Esophagus (tissue), 2 donors: ENCODE data around the gene RRP12. TPM values are rescaled to one million over a fixed set of nuclear protein-coding genes. Genes with fewer than 3 reads are reported as not detected.

Experiments
- H3K27ac ChIP-seq, 2 donors: one replicate each; pipeline ENCODE4 v1.5.1; 2013; ENCODE audit warnings: low read depth in 2 of 2, mild to moderate bottlenecking in 2 of 2, inconsistent platforms in 1 of 2, low read length in 1 of 2, moderate library complexity in 1 of 2
- H3K27me3 ChIP-seq, 2 donors: one replicate each; pipeline ENCODE4 v1.6.1; 2013; ENCODE audit warnings: low read length in 2 of 2, control low read depth in 1 of 2, mild to moderate bottlenecking in 1 of 2; ENCODE audit not compliant: insufficient read depth in 2 of 2, control insufficient read depth in 1 of 2
- H3K36me3 ChIP-seq, 2 donors: one replicate each; pipeline ENCODE4 v1.6.1; 2013; ENCODE audit warnings: low read length in 1 of 2; ENCODE audit not compliant: control insufficient read depth in 2 of 2, insufficient read depth in 2 of 2
- H3K4me1 ChIP-seq, 2 donors: one replicate each; pipeline ENCODE4 v1.6.1; 2013; ENCODE audit warnings: low read length in 1 of 2; ENCODE audit not compliant: control insufficient read depth in 2 of 2, insufficient read depth in 2 of 2
- H3K4me3 ChIP-seq, 2 donors: one replicate each; pipeline ENCODE4 v1.5.1; 2013; ENCODE audit warnings: low read length in 2 of 2, mild to moderate bottlenecking in 2 of 2, low read depth in 1 of 2, moderate library complexity in 1 of 2
- H3K9me3 ChIP-seq, 2 donors: one replicate each; pipeline ENCODE4 v1.6.1; 2013; ENCODE audit warnings: mild to moderate bottlenecking in 2 of 2, low read depth in 1 of 2, low read length in 1 of 2, moderate library complexity in 1 of 2; ENCODE audit not compliant: control insufficient read depth in 2 of 2, insufficient read depth in 1 of 2
- WGBS, 2 donors: extraction: QIAGEN DNeasy Blood & Tissue Kit; methylation state at CpG; one replicate each; pipeline ENCODE4 v1.1.7; 2013; 5-methylcytosine and 5-hydroxymethylcytosine counted together
- polyA plus RNA-seq, 2 donors: library from polyadenylated mRNA; stranded (reverse); fragments of 200-250 nt; gene quantifications; one replicate each; pipeline ENCODE4 v1.2.3, GENCODE V29; 2013
- donor health status: healthy with polysubstance abuse.
- donor health status: Bipolar disorder and iron deficiency.

The RRP12 gene
- polyA plus RNA-seq, 2 donors, result 11.8 to 13.7 TPM

GRCh38 chr10:97334370-97335175 is 66.6 kb downstream of the RRP12 start, which contains the start of gene FRAT2:
FRAT2 (minus strand) TSS chr10:97334729; CDS start chr10:97334572, 157 bp downstream.
- Histone ChIP-seq H3K27ac (peak within 1 kb of the TSS; percentile 90 to 97), H3K9me3 (no peaks in the 10 kb centered on the region), H3K4me1 (peaks cover 3 to 4% of the 10 kb centered on the region in 2 donors), H3K4me3 (peak within 1 kb of the TSS; percentile 82 to 86), H3K27me3 (no peaks in the 10 kb centered on the region), H3K36me3 (no peaks in the 10 kb centered on the region)
- WGBS, 2 donors, result 0% methylated on average over 87 to 103 of the region's 103 CpGs

- Histone ChIP-seq H3K36me3 (peaks cover 0 to 4% of the 10 kb centered on the region in 2 donors), H3K9me3 (no peaks in the 10 kb centered on the region), H3K4me1 (peaks cover 3 to 4% of the 10 kb centered on the region in 2 donors), H3K27ac (peak overlapping the region; percentile 90 to 97), H3K4me3 (peak overlapping the region; percentile 82 to 86), H3K27me3 (no peaks in the 10 kb centered on the region)
- WGBS, 2 donors, result 0 to 1% methylated on average over 66 to 89 of the region's 89 CpGs
Measured at GRCh38 chr10:97333601-97334369, 67.4 kb downstream of the RRP12 start.

- 3 to 4% methylated on average over 7 of the region's 7 CpGs for WGBS, 2 donors
- Histone ChIP-seq H3K27ac (peak overlapping the region; percentile 90 to 97), H3K4me1 (peaks cover 3 to 4% of the 10 kb centered on the region in 2 donors), H3K36me3 (peaks cover 0 to 4% of the 10 kb centered on the region in 2 donors), H3K9me3 (no peaks in the 10 kb centered on the region), H3K4me3 (peak overlapping the region; percentile 82 to 86), H3K27me3 (no peaks in the 10 kb centered on the region)
Measured at GRCh38 chr10:97333351-97333600, 67.9 kb downstream of the RRP12 start.

- peaks cover 3 to 4% of the 10 kb centered on the region in 2 donors for H3K4me1 ChIP-seq
- H3K36me3 ChIP-seq, result peaks cover 0 to 4% of the 10 kb centered on the region in 2 donors
- H3K27me3 ChIP-seq, result no peaks in the 10 kb centered on the region
- H3K4me3 ChIP-seq, result peak overlapping the region; percentile 82 to 86
- H3K27ac ChIP-seq, result peak overlapping the region; percentile 90 to 97
- 13 to 18% methylated on average over 18 of the region's 18 CpGs for WGBS, 2 donors
- no peaks in the 10 kb centered on the region for H3K9me3 ChIP-seq
Measured at GRCh38 chr10:97332591-97333350, 68.4 kb downstream of the RRP12 start.

- no peak overlapping the region for H3K27ac ChIP-seq
- H3K4me3 ChIP-seq, result no peak overlapping the region
- WGBS, 2 donors, result 60 to 70% methylated on average over 6 of the region's 6 CpGs
- peaks cover 0 to 4% of the 10 kb centered on the region in 2 donors for H3K36me3 ChIP-seq
- H3K27me3 ChIP-seq, result no peaks in the 10 kb centered on the region
- no peaks in the 10 kb centered on the region for H3K9me3 ChIP-seq
- peaks cover 3 to 4% of the 10 kb centered on the region in 2 donors for H3K4me1 ChIP-seq
Measured at GRCh38 chr10:97331153-97331703, 69.9 kb downstream of the RRP12 start.

- Histone ChIP-seq H3K27ac (no peak overlapping the region), H3K4me1 (peaks cover 3 to 4% of the 10 kb centered on the region in 2 donors), H3K9me3 (no peaks in the 10 kb centered on the region), H3K36me3 (peaks cover 0 to 4% of the 10 kb centered on the region in 2 donors), H3K4me3 (no peak overlapping the region), H3K27me3 (no peaks in the 10 kb centered on the region)
- WGBS, 2 donors, result 77 to 95% methylated on average over 5 of the region's 5 CpGs
Measured at GRCh38 chr10:97329766-97330165, 71.4 kb downstream of the RRP12 start.

- H3K36me3 ChIP-seq, result peaks cover 0 to 4% of the 10 kb centered on the region in 2 donors
- no peak overlapping the region for H3K27ac ChIP-seq
- no peaks in the 10 kb centered on the region for H3K27me3 ChIP-seq
- no peaks in the 10 kb centered on the region for H3K9me3 ChIP-seq
- peaks cover 3 to 4% of the 10 kb centered on the region in 2 donors for H3K4me1 ChIP-seq
- 59 to 77% methylated on average over 3 of the region's 3 CpGs for WGBS, 2 donors
- no peak overlapping the region for H3K4me3 ChIP-seq
Measured at GRCh38 chr10:97328646-97329453, 72.3 kb downstream of the RRP12 start.

- H3K4me1 ChIP-seq, result peaks cover 3 to 4% of the 10 kb centered on the region in 2 donors
- H3K27ac ChIP-seq, result no peak overlapping the region
- 56 to 75% methylated on average over 7 of the region's 7 CpGs for WGBS, 2 donors
- H3K27me3 ChIP-seq, result no peaks in the 10 kb centered on the region
- H3K9me3 ChIP-seq, result no peaks in the 10 kb centered on the region
- H3K4me3 ChIP-seq, result no peak overlapping the region
- H3K36me3 ChIP-seq, result peaks cover 0 to 4% of the 10 kb centered on the region in 2 donors
Measured at GRCh38 chr10:97327348-97328294, 73.5 kb downstream of the RRP12 start.
